Dendritic cell treated with granulocyte-macrophage colony-stimulating factor and Interleukin-4, amounts not matched to agents 40 ng/mL and 50 ng/mL, for 4 days (primary cell): Measurements from ENCODE around the gene IGFL2.
"Not testable (repeated sequence)": the region's sequence is repeated elsewhere in the genome, so short reads cannot be mapped to it uniquely, and the experiment has no call there.

Experiments used
- H3K27ac Mint-ChIP-seq: one replicate; pipeline ENCODE4 v1.8.0; 2022; ENCODE audit warnings: mild to moderate bottlenecking, mixed read lengths
- H3K27me3 Mint-ChIP-seq: one replicate; pipeline ENCODE4 v1.8.0; 2022; ENCODE audit warnings: mild to moderate bottlenecking, mixed read lengths
- H3K36me3 Mint-ChIP-seq: one replicate; pipeline ENCODE4 v1.8.0; 2022; ENCODE audit warnings: low read depth, mixed read lengths
- H3K4me1 Mint-ChIP-seq: one replicate; pipeline ENCODE4 v1.8.0; 2022; ENCODE audit warnings: low read depth, mixed read lengths
- H3K4me3 Mint-ChIP-seq: one replicate; pipeline ENCODE4 v1.8.0; 2022; ENCODE audit warnings: mild to moderate bottlenecking, moderate library complexity, mixed read lengths
- H3K9me3 Mint-ChIP-seq: one replicate; pipeline ENCODE4 v1.8.0; 2022; ENCODE audit warnings: mixed read lengths
- intact Hi-C: fragments of 100-400 bp; cut with micrococcal nuclease; formaldehyde crosslinking; loops from one replicate; pipeline ENCODE4 v1.15.0; 2022

IGFL2 gene

GRCh38 chr19:46159418-46160232, 11.6 kb downstream of the IGFL2 start:
- no peaks in the 10 kb centered on the region for H3K36me3 Mint-ChIP-seq
- no peak overlapping the region for H3K27ac Mint-ChIP-seq
- intact Hi-C loops: no loop called here
- H3K9me3 Mint-ChIP-seq: peaks cover 25% of the 10 kb centered on the region
- peaks cover 44% of the 10 kb centered on the region for H3K27me3 Mint-ChIP-seq
- no peak overlapping the region for H3K4me3 Mint-ChIP-seq
- H3K4me1 Mint-ChIP-seq: no peaks in the 10 kb centered on the region

- no peak overlapping the region for H3K4me3 Mint-ChIP-seq
- no peaks in the 10 kb centered on the region for H3K4me1 Mint-ChIP-seq
- H3K36me3 Mint-ChIP-seq: no peaks in the 10 kb centered on the region
- intact Hi-C loops: no loop called here
- H3K27me3 Mint-ChIP-seq: peaks cover 38% of the 10 kb centered on the region
- no peak overlapping the region for H3K27ac Mint-ChIP-seq
- H3K9me3 Mint-ChIP-seq: peaks cover 25% of the 10 kb centered on the region
Measured at GRCh38 chr19:46160233-46160775, 12.3 kb downstream of the IGFL2 start.

- H3K36me3 Mint-ChIP-seq, intact Hi-C loops, H3K27ac Mint-ChIP-seq, H3K4me3 Mint-ChIP-seq, H3K4me1 Mint-ChIP-seq: not testable (repeated sequence)
- Mint-ChIP-seq H3K9me3 (peaks cover 25% of the 10 kb centered on the region), H3K27me3 (peaks cover 39% of the 10 kb centered on the region)
Measured at GRCh38 chr19:46161642-46162257, 13.7 kb downstream of the IGFL2 start.

GRCh38 chr19:46162731-46163130, 14.7 kb downstream of the IGFL2 start:
- intact Hi-C loops: no loop called here
- Mint-ChIP-seq H3K36me3 (no peaks in the 10 kb centered on the region), H3K27ac (no peak overlapping the region), H3K4me1 (no peaks in the 10 kb centered on the region), H3K9me3 (peaks cover 25% of the 10 kb centered on the region), H3K4me3 (no peak overlapping the region), H3K27me3 (peaks cover 43% of the 10 kb centered on the region)

- Mint-ChIP-seq H3K4me3 (no peak overlapping the region), H3K27me3 (peaks cover 43% of the 10 kb centered on the region), H3K27ac (no peak overlapping the region), H3K36me3 (no peaks in the 10 kb centered on the region), H3K4me1 (peaks cover 13% of the 10 kb centered on the region), H3K9me3 (peaks cover 14% of the 10 kb centered on the region)
- intact Hi-C loops: no loop called here
Measured at GRCh38 chr19:46173886-46174480, 25.9 kb downstream of the IGFL2 start.

- no peak overlapping the region for H3K4me3 Mint-ChIP-seq
- no peaks in the 10 kb centered on the region for H3K36me3 Mint-ChIP-seq
- intact Hi-C loops: no loop called here
- no peak overlapping the region for H3K27ac Mint-ChIP-seq
- H3K27me3 Mint-ChIP-seq: peaks cover 44% of the 10 kb centered on the region
- H3K4me1 Mint-ChIP-seq: peaks cover 14% of the 10 kb centered on the region
- H3K9me3 Mint-ChIP-seq: peaks cover 3% of the 10 kb centered on the region
Measured at GRCh38 chr19:46176116-46176860, 28.2 kb downstream of the IGFL2 start.

- H3K4me3 Mint-ChIP-seq: no peak overlapping the region
- no peaks in the 10 kb centered on the region for H3K36me3 Mint-ChIP-seq
- no peak overlapping the region for H3K27ac Mint-ChIP-seq
- no peaks in the 10 kb centered on the region for H3K9me3 Mint-ChIP-seq
- H3K27me3 Mint-ChIP-seq: peaks cover 23% of the 10 kb centered on the region
- intact Hi-C loops: no loop called here
- peaks cover 27% of the 10 kb centered on the region for H3K4me1 Mint-ChIP-seq
Measured at GRCh38 chr19:46179076-46179759, 31.2 kb downstream of the IGFL2 start.

GRCh38 chr19:46180701-46181387, 32.8 kb downstream of the IGFL2 start:
- Mint-ChIP-seq H3K4me3 (no peak overlapping the region), H3K4me1 (peaks cover 44% of the 10 kb centered on the region), H3K36me3 (no peaks in the 10 kb centered on the region), H3K9me3 (no peaks in the 10 kb centered on the region), H3K27me3 (peaks cover 17% of the 10 kb centered on the region), H3K27ac (no peak overlapping the region)
- intact Hi-C loops: no loop called here

- Mint-ChIP-seq H3K4me1 (peaks cover 39% of the 10 kb centered on the region), H3K9me3 (no peaks in the 10 kb centered on the region), H3K4me3 (no peak overlapping the region), H3K36me3 (no peaks in the 10 kb centered on the region), H3K27me3 (peaks cover 19% of the 10 kb centered on the region), H3K27ac (no peak overlapping the region)
- intact Hi-C loops: no loop called here
Measured at GRCh38 chr19:46181388-46181779, 33.3 kb downstream of the IGFL2 start.

GRCh38 chr19:46182476-46182875, 34.4 kb downstream of the IGFL2 start:
- H3K4me1 Mint-ChIP-seq: peaks cover 37% of the 10 kb centered on the region
- no peaks in the 10 kb centered on the region for H3K9me3 Mint-ChIP-seq
- no peak overlapping the region for H3K4me3 Mint-ChIP-seq
- no peaks in the 10 kb centered on the region for H3K36me3 Mint-ChIP-seq
- H3K27me3 Mint-ChIP-seq: peaks cover 16% of the 10 kb centered on the region
- intact Hi-C loops: no loop called here
- H3K27ac Mint-ChIP-seq: peak overlapping the region; percentile 2

GRCh38 chr19:46184775-46185710, 37.0 kb downstream of the IGFL2 start:
- peaks cover 17% of the 10 kb centered on the region for H3K27me3 Mint-ChIP-seq
- H3K9me3 Mint-ChIP-seq, intact Hi-C loops, H3K36me3 Mint-ChIP-seq: not testable (repeated sequence)
- peak overlapping the region; percentile 42 for H3K27ac Mint-ChIP-seq
- peak overlapping the region; percentile 13 for H3K4me3 Mint-ChIP-seq
- peaks cover 33% of the 10 kb centered on the region for H3K4me1 Mint-ChIP-seq

- intact Hi-C loops: no loop called here
- no peaks in the 10 kb centered on the region for H3K36me3 Mint-ChIP-seq
- peaks cover 41% of the 10 kb centered on the region for H3K4me1 Mint-ChIP-seq
- H3K4me3 Mint-ChIP-seq: no peak overlapping the region
- no peaks in the 10 kb centered on the region for H3K9me3 Mint-ChIP-seq
- peak overlapping the region; percentile 42 for H3K27ac Mint-ChIP-seq
- peaks cover 20% of the 10 kb centered on the region for H3K27me3 Mint-ChIP-seq
Measured at GRCh38 chr19:46186101-46186716, 38.2 kb downstream of the IGFL2 start.
